Endothelial cell of umbilical vein (primary cell): ENCODE results near the gene IQGAP2. TPM values are rescaled to one million over a fixed set of nuclear protein-coding genes. Genes with fewer than 3 reads are reported as not detected.

Experiments
- BruUV-seq: library from RNA; stranded (reverse); fragments of 400-500 nt; replicated peaks from 2 replicates; lab custom pipeline; 2021; lab: Mats Ljungman, UMichigan
- CTCF ChIA-PET: fragments of 300-600, 350-600 bp; sonication (Branson Sonifier 250); formaldehyde crosslinking; loops from one replicate; lab custom pipeline; 2021; ENCODE audit warnings: antibody characterized with exemption, inconsistent platforms; lab: Charles Lee
- POLR2A ChIA-PET: fragments of 300-600, 350-600 bp; sonication (Branson Sonifier 250); formaldehyde crosslinking; loops from one replicate; lab custom pipeline; 2021; ENCODE audit warnings: antibody characterized with exemption, inconsistent platforms; lab: Charles Lee
- DNase-seq: peaks from one replicate; pipeline ENCODE4 v3.0.0-alpha.2; 2011; ENCODE audit warnings: low read depth, low spot score
- FAIRE-seq: peaks from 2 replicates; lab custom pipeline; 2011; peaks lifted over from hg19 to GRCh38; lab: Jason Lieb, UNC
- H2AFZ ChIP-seq: 2 replicates; pipeline ENCODE4 v1.6.0; 2012; ENCODE audit warnings: low read depth, low read length, control low read depth, inconsistent platforms
- H3K27ac ChIP-seq: 2 replicates; pipeline ENCODE4 v1.5.1; 2011; ENCODE audit warnings: low read depth, mild to moderate bottlenecking, control low read depth, low read length, moderate library complexity; ENCODE audit not compliant: insufficient read depth
- H3K27me3 ChIP-seq, 2 experiments: 2 replicates each; pipeline versions ENCODE4 v1.6.0 to v1.6.1; 2011; ENCODE audit warnings: low read length in 2 of 2, mixed read lengths in 1 of 2; ENCODE audit not compliant: control insufficient read depth in 2 of 2, insufficient read depth in 2 of 2
- H3K36me3 ChIP-seq, 2 experiments: 2 replicates in 1 of 2; 3 replicates in 1 of 2; pipeline ENCODE4 v1.5.1; 2011; ENCODE audit warnings: low read length in 2 of 2, mild to moderate bottlenecking in 1 of 2, moderate library complexity in 1 of 2; ENCODE audit not compliant: control insufficient read depth in 2 of 2, insufficient read depth in 2 of 2; ENCODE audit errors: extremely low read depth in 1 of 2
- H3K4me1 ChIP-seq: 3 replicates; pipeline ENCODE4 v1.5.1; 2011; ENCODE audit warnings: mild to moderate bottlenecking, low read length; ENCODE audit not compliant: control insufficient read depth, insufficient read depth; ENCODE audit errors: extremely low read depth
- H3K4me2 ChIP-seq: 2 replicates; pipeline ENCODE4 v1.6.1; 2011; ENCODE audit warnings: low read length, control low read depth, mixed read lengths; ENCODE audit not compliant: insufficient read depth
- H3K4me3 ChIP-seq, 3 experiments: fragments of 200-600 bp in 1 of 3; sonication (generic), shearing (Covaris generic) in 1 of 3; replicated peaks in 1 of 3; 2 replicates each; pipeline ENCODE4 v1.5.1; 2011 to 2016; ENCODE audit warnings: control low read depth in 3 of 3, low read length in 3 of 3, mild to moderate bottlenecking in 2 of 3, inconsistent platforms in 1 of 3, low read depth in 1 of 3, moderate library complexity in 1 of 3; ENCODE audit not compliant: insufficient read depth in 1 of 3
- H3K79me2 ChIP-seq: 2 replicates; pipeline ENCODE4 v1.6.0; 2012; ENCODE audit warnings: low read length, inconsistent platforms; ENCODE audit not compliant: control insufficient read depth, insufficient read depth
- H3K9ac ChIP-seq: replicated peaks from 2 replicates; pipeline ENCODE3; 2011; ENCODE audit warnings: low read length, control low read depth; ENCODE audit not compliant: insufficient read depth; ENCODE audit errors: extremely low read depth
- H3K9me1 ChIP-seq: replicated peaks from 3 replicates; pipeline ENCODE4 v1.6.0; 2011; ENCODE audit warnings: mild to moderate bottlenecking, low read length; ENCODE audit not compliant: control insufficient read depth, insufficient read depth; ENCODE audit errors: extremely low read depth
- H3K9me3 ChIP-seq: replicated peaks from 2 replicates; pipeline ENCODE4 v1.5.1; 2012; ENCODE audit warnings: low read length, inconsistent platforms; ENCODE audit not compliant: control insufficient read depth, insufficient read depth
- H4K20me1 ChIP-seq: replicated peaks from 2 replicates; pipeline ENCODE3; 2011; ENCODE audit warnings: mild to moderate bottlenecking, low read length; ENCODE audit not compliant: control insufficient read depth, insufficient read depth; ENCODE audit errors: extremely low read depth
- EZH2 ChIP-seq: IDR thresholded peaks from 2 replicates; pipeline ENCODE4 v1.6.1; 2012; ENCODE audit warnings: borderline replicate concordance, low read depth, mild to moderate bottlenecking, moderate library complexity, low read length, inconsistent platforms; ENCODE audit not compliant: severe bottlenecking
- FOS ChIP-seq: IDR thresholded peaks from 2 replicates; pipeline ENCODE4 v1.6.1; 2011; ENCODE audit warnings: mild to moderate bottlenecking, low read length, moderate library complexity, borderline replicate concordance; ENCODE audit not compliant: insufficient read depth
- GATA2 ChIP-seq: IDR thresholded peaks from 2 replicates; pipeline ENCODE4 v1.7.0; 2011; ENCODE audit warnings: low read depth, mild to moderate bottlenecking, moderate library complexity, mixed read lengths, low read length; ENCODE audit not compliant: insufficient read length, insufficient read depth
- JUN ChIP-seq: IDR thresholded peaks from 2 replicates; pipeline ENCODE4 v1.6.1; 2011; ENCODE audit warnings: borderline replicate concordance, low read depth; ENCODE audit not compliant: insufficient read length, insufficient read depth
- POLR2A ChIP-seq: IDR thresholded peaks from 2 replicates; pipeline ENCODE4 v1.6.1; 2012; ENCODE audit warnings: low read depth, mild to moderate bottlenecking, control low read depth, low read length
- POLR2AphosphoS5 ChIP-seq: IDR thresholded peaks from 2 replicates; pipeline ENCODE4 v1.6.1; 2012; ENCODE audit warnings: low read depth, mild to moderate bottlenecking, control low read depth, low read length, moderate library complexity; ENCODE audit not compliant: insufficient read depth
- dilution Hi-C: fragments of 300-500 bp; cut with MboI; formaldehyde crosslinking; loops from one replicate; pipeline ENCODE4 v1.15.0; 2019; ENCODE audit warnings: low sequenced_read_pairs; ENCODE audit not compliant: extremely low pct_ligation_motif_present
- intact Hi-C: fragments of 100-400 bp; cut with micrococcal nuclease; formaldehyde crosslinking; loops from one replicate; pipeline ENCODE4 v1.10.0; 2022
- polyA plus RNA-seq, 4 experiments: library from polyadenylated mRNA; depleted of rRNA in 3 of 4; stranded (reverse) in 3 of 4; unstranded in 1 of 4; fragments of >200 nt; gene quantifications; 2 replicates each; pipeline versions ENCODE4 v1.2.1 to v1.2.3, GENCODE V29; 2011 to 2012; ENCODE audit warnings: missing spikeins in 1 of 4
- total RNA-seq: library from RNA; stranded (reverse); gene quantifications from 2 replicates; pipeline ENCODE4 v1.2.3, GENCODE V29; 2021
- TF ChIP-seq, protein P1 (sequence below), 2 donors: IDR thresholded peaks; 1 replicate in 1 of 2; 2 replicates in 1 of 2; pipeline ENCODE4 v1.5.1; 2011; ENCODE audit warnings: low read length in 2 of 2, mild to moderate bottlenecking in 2 of 2, moderate library complexity in 2 of 2, control low read depth in 1 of 2, inconsistent platforms in 1 of 2, low read depth in 1 of 2; ENCODE audit not compliant: insufficient read depth in 1 of 2; ENCODE audit errors: extremely low read depth in 1 of 2
- TF ChIP-seq, protein P2 (sequence below): IDR thresholded peaks from 2 replicates; pipeline ENCODE4 v1.6.1; 2011; ENCODE audit not compliant: insufficient read depth, insufficient read length

IQGAP2 gene
- total and polyA plus RNA-seq, 2 donors (not counting 3 experiments of a cell fraction or from before 2014, with no cell fraction given), result 4.5 to 4.7 TPM

DNA sequence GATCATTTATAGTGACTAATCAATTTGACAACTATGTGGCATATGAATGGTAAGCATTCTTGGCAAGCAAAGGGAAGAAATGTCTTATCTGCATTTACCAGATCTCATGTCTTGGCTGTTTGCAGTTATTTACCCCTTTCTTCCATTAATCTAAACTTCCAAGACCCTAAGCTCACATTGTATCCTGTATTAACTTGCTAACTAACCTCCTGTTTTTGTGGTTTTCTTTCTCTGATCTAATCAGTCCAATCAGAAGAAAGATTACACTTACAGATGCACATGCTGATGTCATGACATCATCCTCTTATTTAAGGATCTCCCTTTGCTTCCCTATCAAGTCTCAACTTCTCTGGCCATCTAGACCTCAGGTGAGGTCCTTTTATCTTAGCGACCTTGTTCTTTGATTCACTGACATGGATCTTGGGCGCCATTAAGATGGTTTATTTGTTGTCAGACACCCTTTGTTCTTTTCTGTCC, 124.6 kb downstream of the IQGAP2 start:
- POLR2A ChIA-PET, result no interaction called here
- peak; percentile 18 for DNase-seq

More for the DNA sequence above, 124.6 kb downstream of the IQGAP2 start:
- Histone ChIP-seq H3K4me1 (no peaks in the 10 kb centered on the region), H3K9ac (no peak overlapping the region), H3K9me1 (no peaks in the 10 kb centered on the region), H3K4me3 (no peak overlapping the region), H4K20me1 (no peaks in the 10 kb centered on the region), H3K36me3 (no peaks in the 10 kb centered on the region), H3K27me3 (peaks cover 3 to 6% of the 10 kb centered on the region in 2 experiments), H3K79me2 (no peaks in the 10 kb centered on the region), H3K4me2 (no peak overlapping the region), H3K27ac (no peak overlapping the region), H3K9me3 (no peaks in the 10 kb centered on the region), H2AFZ (no peak overlapping the region)
- TF ChIP-seq POLR2A, result no peak
- TF ChIP-seq GATA2, result no peak
- TF ChIP-seq, protein P1, sequence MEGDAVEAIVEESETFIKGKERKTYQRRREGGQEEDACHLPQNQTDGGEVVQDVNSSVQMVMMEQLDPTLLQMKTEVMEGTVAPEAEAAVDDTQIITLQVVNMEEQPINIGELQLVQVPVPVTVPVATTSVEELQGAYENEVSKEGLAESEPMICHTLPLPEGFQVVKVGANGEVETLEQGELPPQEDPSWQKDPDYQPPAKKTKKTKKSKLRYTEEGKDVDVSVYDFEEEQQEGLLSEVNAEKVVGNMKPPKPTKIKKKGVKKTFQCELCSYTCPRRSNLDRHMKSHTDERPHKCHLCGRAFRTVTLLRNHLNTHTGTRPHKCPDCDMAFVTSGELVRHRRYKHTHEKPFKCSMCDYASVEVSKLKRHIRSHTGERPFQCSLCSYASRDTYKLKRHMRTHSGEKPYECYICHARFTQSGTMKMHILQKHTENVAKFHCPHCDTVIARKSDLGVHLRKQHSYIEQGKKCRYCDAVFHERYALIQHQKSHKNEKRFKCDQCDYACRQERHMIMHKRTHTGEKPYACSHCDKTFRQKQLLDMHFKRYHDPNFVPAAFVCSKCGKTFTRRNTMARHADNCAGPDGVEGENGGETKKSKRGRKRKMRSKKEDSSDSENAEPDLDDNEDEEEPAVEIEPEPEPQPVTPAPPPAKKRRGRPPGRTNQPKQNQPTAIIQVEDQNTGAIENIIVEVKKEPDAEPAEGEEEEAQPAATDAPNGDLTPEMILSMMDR (IDR thresholded peaks at IDR 0.05; ENCODE audit: extremely low read depth in 1 of 2, insufficient read depth in 1 of 2, low read depth in 1 of 2, low read length in 2 of 2), result no peak
- TF ChIP-seq, protein P2, sequence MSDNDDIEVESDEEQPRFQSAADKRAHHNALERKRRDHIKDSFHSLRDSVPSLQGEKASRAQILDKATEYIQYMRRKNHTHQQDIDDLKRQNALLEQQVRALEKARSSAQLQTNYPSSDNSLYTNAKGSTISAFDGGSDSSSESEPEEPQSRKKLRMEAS, result no peak
- no peak for TF ChIP-seq FOS
- TF ChIP-seq JUN, result peak; percentile 3
- no peak for TF ChIP-seq EZH2
- no peak for TF ChIP-seq POLR2AphosphoS5
- no peak for FAIRE-seq
- no TSS peak for BruUV-seq
- CTCF ChIA-PET, result no interaction called here
- dilution Hi-C loops (no loop called here), intact Hi-C loops (no loop called here)
